Stimulated activated CD8-positive, alpha-beta memory T cell treated with anti-CD3 and anti-CD28 coated beads, Interleukin-15, amount 100 ng/mL, for 48 hours (primary cell): ENCODE results near the gene CRHBP.
"Not testable (repeated sequence)": the region's sequence is repeated elsewhere in the genome, so short reads cannot be mapped to it uniquely, and the experiment has no call there.

Source experiments
- DNase-seq, 2 donors: peaks; one replicate each; pipeline ENCODE4 v3.0.0-alpha.2; 2020; ENCODE audit warnings: low read depth in 2 of 2

CRHBP gene

DNA sequence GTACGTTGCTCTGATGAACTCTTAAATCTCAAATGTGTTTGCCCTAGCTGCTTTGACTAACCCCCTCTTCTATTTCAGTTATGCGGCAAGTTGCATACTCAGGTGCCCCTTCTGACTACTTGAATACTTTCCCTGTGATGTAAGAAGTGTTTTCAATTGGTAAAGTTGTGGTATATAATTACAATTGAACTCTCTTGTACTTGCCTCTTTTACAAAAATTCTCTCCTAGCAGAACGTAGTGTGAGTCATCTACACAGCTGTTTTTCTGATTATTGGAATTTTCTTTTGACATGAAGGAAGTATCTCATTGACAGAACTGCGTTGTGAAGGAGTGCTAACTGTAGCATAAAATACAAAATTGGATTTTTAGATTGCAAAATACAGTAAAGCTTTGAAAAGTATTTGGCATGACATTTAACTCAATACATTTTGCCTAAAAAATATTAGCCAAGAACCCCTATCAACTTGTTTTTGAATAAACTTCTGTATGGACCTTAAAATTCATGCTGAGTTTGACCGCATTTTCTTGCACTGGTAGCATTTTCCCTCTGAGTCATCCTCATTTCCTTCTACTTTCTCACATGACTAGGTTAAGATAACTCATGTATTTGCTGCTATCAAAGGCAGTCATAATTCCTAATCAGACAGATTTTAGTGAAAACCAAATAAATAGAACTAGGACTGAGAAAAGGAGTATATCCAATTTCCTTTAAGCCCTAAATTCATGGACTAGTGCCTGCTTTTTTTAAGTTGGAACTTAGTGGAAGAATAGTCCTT is 6.3 kb downstream of the CRHBP start:
- DNase-seq: no peak

GRCh38 chr5:76960004-76960625 is 7.3 kb downstream of the CRHBP start:
- DNase-seq: no peak

GRCh38 chr5:76964060-76964459 is 11.2 kb downstream of the CRHBP start:
- no peak for DNase-seq

- no peak for DNase-seq
Measured at GRCh38 chr5:76971511-76971910, 18.7 kb downstream of the CRHBP start.

GRCh38 chr5:76972689-76973088 is 19.8 kb downstream of the CRHBP start:
- DNase-seq: no peak

DNA sequence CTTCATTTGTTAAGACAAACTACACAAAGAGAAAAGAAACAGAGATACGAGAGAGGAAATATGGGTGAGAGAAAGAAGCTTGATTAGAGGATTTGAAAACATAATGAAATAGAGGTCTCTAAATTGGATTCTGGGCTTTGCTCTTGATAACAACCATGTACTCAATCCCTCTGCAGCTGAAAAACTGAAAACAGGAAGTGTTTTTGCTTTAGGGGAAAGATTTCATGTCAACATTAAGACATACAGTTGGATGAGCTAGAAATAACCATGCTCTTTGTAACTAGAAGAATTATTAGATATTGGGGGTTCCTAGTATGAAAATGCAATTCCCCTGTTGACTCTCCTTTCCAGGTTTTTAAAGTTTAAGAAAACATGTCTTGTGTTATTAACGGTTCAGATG is 21.9 kb downstream of the CRHBP start:
- DNase-seq: no peak

DNA sequence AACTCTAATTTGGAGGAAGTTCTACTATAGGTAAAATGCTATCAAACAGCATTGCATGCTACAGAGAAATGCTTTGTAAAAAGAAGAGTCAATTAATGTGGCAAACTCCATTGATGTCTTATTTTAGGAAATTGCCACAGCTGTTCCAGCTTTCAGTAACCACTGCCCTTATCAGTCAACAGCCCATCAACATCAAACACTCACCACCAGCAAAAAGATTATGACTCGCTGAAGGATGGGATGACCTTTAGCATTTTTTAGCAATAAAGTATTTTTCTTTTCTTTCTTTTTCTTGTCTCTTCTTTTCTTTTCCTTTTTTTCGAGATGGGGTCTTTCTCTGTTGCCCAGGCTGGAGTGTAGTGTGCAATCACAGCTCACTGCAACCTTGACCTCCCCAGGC is 26.0 kb downstream of the CRHBP start:
- no peak for DNase-seq

DNA sequence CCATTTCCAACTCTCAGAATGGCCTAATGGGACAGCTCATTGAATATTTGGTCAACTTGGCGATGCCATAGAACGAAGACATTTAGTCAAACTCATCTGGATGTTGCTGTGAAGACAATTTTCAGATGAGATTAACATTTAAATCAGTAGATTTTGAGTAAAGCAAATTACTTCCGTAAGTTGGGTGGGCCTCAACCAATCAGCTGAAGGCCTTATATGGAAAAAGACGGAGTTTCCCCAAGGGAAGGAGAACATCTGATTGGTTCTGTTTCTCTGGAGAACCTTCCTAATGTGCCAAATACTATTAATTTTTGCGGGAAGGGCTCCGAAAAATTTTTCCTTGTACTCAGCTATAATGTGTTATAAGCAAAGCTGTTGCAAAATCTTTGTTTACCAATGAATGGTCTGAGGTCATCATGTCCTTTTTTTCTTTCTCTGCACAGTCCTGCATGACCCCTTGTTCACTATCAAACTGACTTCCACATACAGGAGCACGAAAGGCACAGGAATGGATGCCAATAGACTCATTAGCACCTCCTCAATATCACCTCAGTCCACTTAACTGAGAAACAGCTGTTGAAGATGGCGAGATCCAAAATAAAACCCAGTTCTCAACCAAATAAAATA is 27.8 kb downstream of the CRHBP start:
- DNase-seq: no peak

GRCh38 chr5:76982450-76982849 is 29.6 kb downstream of the CRHBP start:
- DNase-seq: no peak

GRCh38 chr5:76983468-76983867 is 30.6 kb downstream of the CRHBP start:
- no peak for DNase-seq

- DNase-seq: no peak
Measured at GRCh38 chr5:76986825-76987526, 34.1 kb downstream of the CRHBP start.

DNA sequence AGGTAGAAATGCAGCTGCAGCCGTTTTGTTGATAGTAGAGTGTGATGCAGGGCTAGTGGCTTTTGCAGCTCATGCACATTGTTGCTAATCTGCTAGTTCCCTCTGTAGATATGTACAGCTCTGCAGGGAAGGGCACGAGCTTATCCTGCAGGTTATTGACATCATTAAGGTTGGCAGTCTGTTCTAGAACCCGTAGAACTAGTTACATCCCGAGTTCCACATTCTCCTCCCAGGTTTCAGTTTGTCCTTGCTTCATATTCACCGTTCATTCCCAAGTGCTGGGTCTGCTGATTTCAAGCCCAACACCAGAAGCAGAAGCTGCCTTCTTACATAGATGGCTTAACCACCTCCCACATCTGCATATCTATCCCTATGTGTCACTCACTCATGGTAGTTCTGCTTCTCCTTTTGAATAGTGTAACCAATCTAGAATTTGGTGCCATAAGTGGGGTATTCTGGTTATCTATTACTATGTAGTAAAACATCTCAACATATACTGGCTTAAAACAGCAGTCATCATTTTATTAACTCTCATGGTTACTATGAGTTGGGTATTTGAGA is 38.1 kb downstream of the CRHBP start:
- DNase-seq: no peak

DNA sequence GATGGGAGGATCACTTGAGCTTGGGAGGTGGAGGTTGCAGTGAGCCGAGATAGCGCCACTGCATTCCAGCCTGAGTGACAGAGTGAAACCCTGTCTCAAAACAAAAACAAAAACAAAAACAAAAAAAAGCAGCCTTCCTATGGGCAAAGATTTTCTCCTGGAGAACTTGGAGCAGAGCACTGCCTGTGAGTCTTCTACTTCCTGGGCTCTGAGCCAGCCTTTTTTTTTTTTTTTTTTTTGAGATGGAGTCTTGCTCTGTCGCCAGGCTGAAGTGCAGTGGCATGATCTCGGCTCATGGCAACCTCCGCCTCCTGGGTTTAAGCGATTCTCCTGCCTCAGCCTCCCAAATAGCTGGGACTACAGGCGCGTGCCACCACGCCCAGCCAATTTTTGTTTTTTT is 40.6 kb downstream of the CRHBP start:
- DNase-seq: not testable (repeated sequence)

GRCh38 chr5:76994337-76994736 is 41.5 kb downstream of the CRHBP start:
- DNase-seq: no peak

GRCh38 chr5:76998251-76998650 is 45.4 kb downstream of the CRHBP start:
- DNase-seq: not testable (repeated sequence)

DNA sequence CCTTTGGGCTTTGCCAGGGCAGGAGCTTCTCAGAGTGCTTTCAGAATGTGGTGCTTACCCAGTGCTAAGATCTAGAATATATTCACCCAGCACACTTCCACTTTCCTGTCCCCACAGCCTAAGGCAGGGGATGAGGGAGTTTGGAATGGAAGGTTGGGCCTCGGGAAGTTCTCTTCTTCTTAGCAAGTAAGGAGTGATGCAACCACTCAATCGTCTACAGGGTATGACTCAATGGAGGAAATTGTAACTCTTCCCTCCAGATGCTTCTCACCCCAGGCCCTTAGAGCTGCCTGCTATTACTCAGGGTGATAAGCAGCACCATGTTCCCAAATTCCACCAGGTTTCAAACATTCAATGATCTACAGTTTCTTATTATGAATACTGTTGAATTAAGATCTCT is 46.6 kb downstream of the CRHBP start:
- DNase-seq: no peak

GRCh38 chr5:77003246-77003645 is 50.4 kb downstream of the CRHBP start:
- DNase-seq: no peak

DNA sequence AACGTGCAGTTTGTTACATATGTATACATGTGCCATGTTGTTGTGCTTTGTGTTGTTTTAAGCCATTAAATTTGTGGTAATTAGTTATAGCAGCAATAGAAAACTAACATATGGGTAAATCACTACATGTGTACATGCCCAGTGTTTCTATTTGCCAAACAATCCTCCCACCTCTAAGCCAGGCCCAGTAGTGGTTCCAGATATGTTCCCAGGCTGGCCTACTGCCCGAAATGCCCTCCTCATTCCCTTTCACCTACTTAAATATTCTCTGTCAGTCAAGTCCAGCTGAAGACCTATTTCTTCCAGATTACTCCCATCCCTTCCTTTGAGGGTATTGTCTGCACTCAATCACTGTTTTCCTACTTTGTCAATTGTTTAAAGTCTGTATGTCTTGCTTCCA is 53.3 kb downstream of the CRHBP start:
- DNase-seq: no peak

- no peak for DNase-seq
Measured at GRCh38 chr5:77008413-77008812, 55.6 kb downstream of the CRHBP start.

GRCh38 chr5:77010243-77010642 is 57.4 kb downstream of the CRHBP start:
- no peak for DNase-seq

DNA sequence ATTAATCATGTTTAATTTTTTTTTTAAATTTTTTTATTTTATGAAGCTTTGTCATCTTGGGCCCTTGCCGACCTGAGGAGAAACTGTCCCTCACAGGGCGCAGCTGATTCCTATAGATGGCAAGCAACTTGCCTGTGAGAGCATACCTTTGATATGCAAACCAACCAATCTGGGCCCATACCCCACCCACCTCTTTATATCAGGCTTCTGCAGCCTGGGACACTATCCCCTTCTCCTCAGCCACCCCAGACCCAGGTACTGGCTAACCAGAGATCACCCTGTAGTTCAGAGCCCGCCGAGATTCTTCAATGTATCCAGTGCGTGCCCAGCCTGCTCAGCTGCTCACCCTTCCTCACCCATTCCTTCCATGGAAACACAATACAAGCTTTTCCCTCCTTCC is 58.7 kb downstream of the CRHBP start:
- DNase-seq: no peak

- DNase-seq: no peak
Measured at GRCh38 chr5:77012601-77013000, 59.8 kb downstream of the CRHBP start.
